ENCODE data around the gene CLIC2.

CLIC2 gene

DNA sequence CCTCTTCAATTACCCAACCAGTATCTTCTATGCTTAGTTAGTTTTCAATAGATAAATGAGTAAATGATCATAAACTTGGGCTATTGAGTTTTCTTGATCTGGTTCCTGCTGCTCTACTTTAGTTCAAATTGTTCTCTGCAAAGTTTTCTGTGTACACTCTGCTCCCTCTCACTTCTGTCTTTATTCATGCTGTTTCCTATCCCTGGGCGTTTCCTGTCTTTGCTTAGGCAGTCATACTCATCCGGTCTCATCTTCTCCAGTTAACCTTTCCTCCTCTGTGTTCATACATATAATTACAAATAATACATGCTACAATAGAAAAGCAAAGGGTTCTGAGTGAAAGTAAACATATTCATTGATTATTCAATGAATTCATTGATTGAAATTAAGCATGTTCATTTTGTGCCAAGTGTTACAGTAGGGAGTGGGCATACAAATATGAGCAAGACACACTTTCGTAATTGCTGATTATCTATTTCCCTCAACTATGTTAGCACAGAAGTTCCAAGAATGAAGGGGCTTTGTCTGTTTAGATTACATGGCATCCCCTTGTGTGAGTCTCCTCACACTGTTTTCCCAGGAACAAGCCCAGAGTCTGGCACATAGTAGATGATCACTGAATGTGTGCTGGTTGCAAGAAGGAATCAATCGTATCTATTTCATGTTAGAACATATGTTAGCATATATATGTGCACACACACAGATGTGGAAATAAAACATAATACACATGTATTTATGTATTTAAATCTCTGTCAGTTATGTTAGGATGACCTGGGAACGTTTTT lies 71.3 kb downstream of the CLIC2 start:
- ATAC-seq, result no peak

DNA sequence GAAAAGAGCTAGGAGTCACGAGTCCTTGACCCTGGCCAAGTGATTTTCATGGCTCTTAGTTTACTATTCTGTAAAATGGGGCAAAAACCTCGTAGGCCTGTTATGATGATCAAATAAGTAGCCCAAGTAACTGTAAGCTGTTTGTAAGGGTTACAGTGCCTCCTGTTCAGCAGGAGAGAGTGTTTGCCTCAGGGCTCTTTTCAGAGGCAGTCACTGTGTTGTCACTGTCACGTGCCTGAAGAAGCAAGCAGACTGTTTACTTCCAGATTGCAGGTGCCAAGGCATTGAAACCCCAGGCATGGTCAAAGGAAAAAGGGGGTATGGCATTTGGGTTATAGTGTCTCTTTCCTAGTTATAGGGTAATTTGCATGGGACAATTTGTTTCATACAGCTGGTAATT lies 74.7 kb downstream of the CLIC2 start:
- no peak for ATAC-seq

DNA sequence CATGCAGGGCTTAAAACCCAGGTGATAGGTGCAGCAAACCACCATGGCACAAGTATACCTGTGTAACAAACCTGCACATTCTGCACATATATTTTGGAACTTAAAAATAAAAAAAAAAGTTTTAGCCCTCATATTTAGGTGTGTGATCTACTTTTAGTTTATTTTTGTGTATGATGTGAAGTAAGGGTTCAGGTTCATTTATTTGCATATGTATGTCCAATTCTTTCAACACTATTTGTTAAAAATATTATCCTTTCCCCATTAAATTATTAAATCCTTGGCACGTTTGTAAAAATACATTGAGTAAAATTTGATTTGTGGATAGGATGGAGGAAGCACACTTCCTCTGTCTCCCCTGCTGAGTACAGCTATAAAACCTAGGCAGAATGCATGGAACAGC lies 83.0 kb downstream of the CLIC2 start:
- no peak for ATAC-seq

DNA sequence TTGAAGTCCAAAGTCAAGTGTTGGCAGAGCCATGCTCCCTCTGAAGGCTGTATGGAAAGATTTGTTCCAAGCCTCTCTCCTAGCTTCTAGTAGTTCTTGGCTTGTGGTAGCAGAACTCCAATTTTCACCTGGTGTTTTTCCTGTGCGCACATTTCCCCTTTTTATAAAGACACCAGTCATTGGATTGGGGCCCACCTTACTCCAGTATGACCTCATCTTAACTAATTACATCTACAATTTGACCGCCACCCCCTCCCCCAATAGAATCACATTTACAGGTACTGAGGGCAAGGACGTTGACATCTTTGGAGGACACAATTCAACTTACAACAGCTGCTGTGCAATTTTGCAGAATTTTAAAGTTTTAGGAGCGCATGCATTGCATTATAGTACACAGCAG lies 86.9 kb downstream of the CLIC2 start:
- no peak for ATAC-seq

DNA sequence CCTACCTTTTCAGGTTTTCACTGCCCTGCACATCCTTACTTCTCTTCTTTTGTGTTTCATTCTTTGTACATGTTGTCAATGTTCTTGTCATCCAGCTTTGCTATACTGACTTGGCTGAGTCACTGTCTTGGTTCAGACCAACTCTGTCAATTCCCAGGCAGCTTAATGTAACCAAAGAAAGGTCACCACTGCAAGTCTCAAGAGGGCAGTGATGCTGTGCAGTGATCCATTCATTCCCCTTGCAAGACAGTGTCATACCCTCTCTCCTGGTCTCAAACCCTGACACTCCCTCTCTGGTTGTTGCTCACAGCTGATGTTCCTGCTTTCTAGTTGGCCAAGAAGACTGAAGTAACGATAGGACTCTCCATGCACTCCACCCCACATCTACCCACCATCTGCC lies 87.7 kb downstream of the CLIC2 start:
- ATAC-seq, result peak in 1 of 2 donors; percentile 13

DNA sequence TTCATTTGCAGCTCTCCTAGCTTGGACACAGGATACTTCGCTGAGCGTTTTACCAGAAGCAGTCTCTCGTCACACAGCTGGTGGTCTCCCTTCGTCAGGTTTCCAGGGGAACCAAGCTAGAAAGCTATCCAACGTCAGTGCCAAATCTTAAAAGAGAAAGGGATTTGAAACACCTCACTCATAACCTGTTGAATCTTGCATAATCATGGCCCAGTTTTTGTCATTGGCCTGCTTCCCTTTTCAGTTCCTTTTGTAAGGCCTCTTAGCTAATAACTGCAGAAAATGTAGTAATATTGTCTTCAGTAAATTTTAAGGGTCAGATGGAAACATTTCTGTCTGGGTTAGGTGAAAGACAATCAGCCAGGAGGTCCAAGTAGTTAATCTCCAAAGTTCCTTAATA lies 92.1 kb downstream of the CLIC2 start:
- no peak for ATAC-seq

DNA sequence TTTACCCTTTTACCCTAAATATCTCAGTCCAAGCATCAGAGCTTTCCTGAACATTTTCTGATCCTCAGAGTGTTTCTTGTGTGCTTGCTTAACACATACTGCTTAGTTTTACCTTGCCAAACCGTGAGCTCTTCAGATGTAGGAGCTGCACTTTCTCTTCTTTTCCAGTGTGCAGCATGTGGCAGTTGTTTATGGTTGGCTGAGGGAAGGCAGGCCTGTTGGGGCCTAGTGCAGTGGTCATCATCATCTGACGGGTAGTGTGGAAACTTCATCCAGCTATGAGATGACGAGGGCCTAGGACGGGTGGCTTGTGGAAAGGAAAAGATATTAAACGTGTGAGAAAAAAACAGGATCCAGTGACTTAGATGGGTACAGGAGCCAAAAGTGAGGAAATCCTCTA lies 96.7 kb downstream of the CLIC2 start:
- no peak for ATAC-seq

DNA sequence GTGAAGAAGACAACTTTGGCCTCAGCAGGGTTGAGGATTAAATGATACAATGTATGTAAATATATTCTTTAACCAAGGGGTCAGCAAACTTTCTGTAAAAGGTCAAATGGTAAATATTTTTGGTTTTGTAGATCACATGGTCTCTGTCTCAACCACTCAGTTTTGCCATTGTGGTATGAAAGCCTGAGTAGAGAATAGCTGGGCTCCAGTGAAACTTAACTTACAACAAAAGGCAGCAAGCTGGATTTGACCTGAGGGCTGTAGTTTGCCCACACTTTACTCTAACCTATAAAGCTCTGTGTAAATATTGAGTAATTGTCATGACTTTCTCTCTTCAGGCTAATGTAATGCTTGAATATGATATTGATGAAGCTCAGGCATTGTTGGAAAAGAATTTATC lies 98.5 kb downstream of the CLIC2 start:
- no peak for ATAC-seq

DNA sequence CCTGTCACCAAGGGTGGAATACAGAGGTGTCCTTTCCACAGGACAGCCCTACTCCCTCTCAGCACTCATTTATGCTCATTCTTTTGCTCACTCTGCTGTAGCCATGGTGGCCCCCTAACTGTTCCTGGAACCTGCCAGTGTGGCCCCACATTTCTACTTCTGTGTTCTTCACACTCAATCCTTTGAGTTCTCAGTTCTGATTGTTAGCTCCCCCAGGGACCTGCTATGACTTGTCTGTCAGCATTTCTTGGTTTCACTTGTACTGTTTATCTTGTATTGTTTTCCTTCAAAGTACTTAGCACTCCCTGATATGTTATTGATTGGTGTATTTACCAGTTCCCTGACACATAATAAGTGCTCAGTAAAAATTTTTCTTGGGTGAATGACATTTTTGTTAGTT lies 103.3 kb downstream of the CLIC2 start:
- no peak for ATAC-seq
